HL-60 (cell line): Measurements from ENCODE around the gene CD44.

Experiments
- POLR2AphosphoS5 ChIP-seq: IDR thresholded peaks from 2 replicates; pipeline ENCODE4 v1.6.1; 2012; ENCODE audit warnings: low read depth
- REST ChIP-seq: IDR thresholded peaks from 2 replicates; pipeline ENCODE4 v1.6.1; 2012; ENCODE audit warnings: low read depth; ENCODE audit not compliant: insufficient replicate concordance

GRCh38 chr11:35187996-35188395, 49.0 kb downstream of the CD44 start:
- TF ChIP-seq REST (no peak), POLR2AphosphoS5 (no peak)
